ENCODE results near the gene ISL2. TPM values are rescaled to one million over a fixed set of nuclear protein-coding genes. Genes with fewer than 3 reads are reported as not detected.

Gene ISL2
- polyA plus RNA-seq, 1 donor (not counting 4 experiments of a cell fraction or from before 2014, with no cell fraction given), result not detected

DNA sequence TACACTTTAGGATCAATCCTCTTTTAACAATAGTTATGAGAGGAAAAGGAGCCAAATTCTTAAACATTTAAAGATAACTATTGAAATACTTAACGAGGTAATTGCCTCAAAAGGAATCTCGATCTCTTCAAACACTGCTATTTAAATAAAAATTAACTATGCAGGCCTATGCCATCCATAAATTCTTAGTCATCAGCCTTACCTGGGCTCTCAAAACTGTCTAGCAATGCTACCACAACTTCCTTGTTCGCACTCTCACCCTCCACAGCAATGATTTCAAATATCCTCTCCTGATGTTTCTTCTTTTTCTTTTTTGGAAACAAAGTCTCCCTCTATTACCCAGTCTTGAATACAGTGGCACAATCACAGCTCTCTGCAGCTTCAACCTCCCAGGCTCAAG, 37.6 kb upstream of the ISL2 start:
- H3K27me3 ChIP-seq (ENCODE audit: control insufficient read depth, extremely low read depth, insufficient read depth, low read length), result no peaks in the 10 kb centered on the region
- H3K27ac ChIP-seq (ENCODE audit: control insufficient read depth, insufficient read depth, low read length), result no peak overlapping the region
- no peak overlapping the region for H2AFZ ChIP-seq (ENCODE audit: control insufficient read depth, low read length)
- no peaks in the 10 kb centered on the region for H3K9me3 ChIP-seq (ENCODE audit: control insufficient read depth, low read depth, low read length)
- peaks cover 84% of the 10 kb centered on the region for H3K79me2 ChIP-seq (ENCODE audit: control insufficient read depth, insufficient read depth, low read length)
- no peaks in the 10 kb centered on the region for H3K36me3 ChIP-seq (ENCODE audit: control insufficient read depth in 2 of 2, extremely low read depth in 1 of 2, insufficient read depth in 2 of 2, low read length in 2 of 2)
- DNase-seq (ENCODE audit: low read depth, low spot score) (no peak), FAIRE-seq (no peak)
- no peaks in the 10 kb centered on the region for H4K20me1 ChIP-seq (ENCODE audit: control insufficient read depth, extremely low read depth, insufficient read depth, low read length)
- H3K9me1 ChIP-seq (ENCODE audit: control insufficient read depth, extremely low read depth, insufficient read depth, low read length), result no peaks in the 10 kb centered on the region
- no peak overlapping the region for H3K4me3 ChIP-seq (ENCODE audit: control insufficient read depth in 2 of 3, extremely low read depth in 1 of 3, insufficient read depth in 2 of 3, low read depth in 1 of 3, low read length in 3 of 3)
- H3K4me2 ChIP-seq (ENCODE audit: control insufficient read depth, extremely low read depth, insufficient read depth, low read depth, low read length), result no peak overlapping the region
- H3K4me1 ChIP-seq (ENCODE audit: control insufficient read depth, extremely low read depth, insufficient read depth, low read length), result no peaks in the 10 kb centered on the region
- dilution Hi-C loops (cut with MboI; ENCODE audit: extremely low pct_ligation_motif_present, low sequenced_read_pairs), result no loop called here
- no peak overlapping the region for H3K9ac ChIP-seq (ENCODE audit: control insufficient read depth, extremely low read depth, insufficient read depth, low read length)
- TF ChIP-seq, protein P1, sequence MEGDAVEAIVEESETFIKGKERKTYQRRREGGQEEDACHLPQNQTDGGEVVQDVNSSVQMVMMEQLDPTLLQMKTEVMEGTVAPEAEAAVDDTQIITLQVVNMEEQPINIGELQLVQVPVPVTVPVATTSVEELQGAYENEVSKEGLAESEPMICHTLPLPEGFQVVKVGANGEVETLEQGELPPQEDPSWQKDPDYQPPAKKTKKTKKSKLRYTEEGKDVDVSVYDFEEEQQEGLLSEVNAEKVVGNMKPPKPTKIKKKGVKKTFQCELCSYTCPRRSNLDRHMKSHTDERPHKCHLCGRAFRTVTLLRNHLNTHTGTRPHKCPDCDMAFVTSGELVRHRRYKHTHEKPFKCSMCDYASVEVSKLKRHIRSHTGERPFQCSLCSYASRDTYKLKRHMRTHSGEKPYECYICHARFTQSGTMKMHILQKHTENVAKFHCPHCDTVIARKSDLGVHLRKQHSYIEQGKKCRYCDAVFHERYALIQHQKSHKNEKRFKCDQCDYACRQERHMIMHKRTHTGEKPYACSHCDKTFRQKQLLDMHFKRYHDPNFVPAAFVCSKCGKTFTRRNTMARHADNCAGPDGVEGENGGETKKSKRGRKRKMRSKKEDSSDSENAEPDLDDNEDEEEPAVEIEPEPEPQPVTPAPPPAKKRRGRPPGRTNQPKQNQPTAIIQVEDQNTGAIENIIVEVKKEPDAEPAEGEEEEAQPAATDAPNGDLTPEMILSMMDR (optimal IDR thresholded peaks at IDR 0.05 in 1 of 3, IDR thresholded peaks at IDR 0.05 in 1 of 3, conservative IDR thresholded peaks at IDR 0.05 in 1 of 3; ENCODE audit: extremely low read depth in 1 of 3, insufficient read depth in 2 of 3, low read length in 3 of 3), result no peak
- TF ChIP-seq EZH2 (IDR thresholded peaks at IDR 0.05; ENCODE audit: low read length), result no peak

- Histone ChIP-seq H3K9me3 (ENCODE audit: control insufficient read depth, low read depth, low read length) (no peaks in the 10 kb centered on the region), H3K27ac (ENCODE audit: control insufficient read depth, insufficient read depth, low read length) (no peak overlapping the region), H3K9me1 (ENCODE audit: control insufficient read depth, extremely low read depth, insufficient read depth, low read length) (no peaks in the 10 kb centered on the region), H3K79me2 (ENCODE audit: control insufficient read depth, insufficient read depth, low read length) (peaks cover 83% of the 10 kb centered on the region), H3K4me2 (ENCODE audit: control insufficient read depth, extremely low read depth, insufficient read depth, low read depth, low read length) (no peak overlapping the region), H3K36me3 (ENCODE audit: control insufficient read depth in 2 of 2, extremely low read depth in 1 of 2, insufficient read depth in 2 of 2, low read length in 2 of 2) (no peaks in the 10 kb centered on the region), H3K9ac (ENCODE audit: control insufficient read depth, extremely low read depth, insufficient read depth, low read length) (no peak overlapping the region), H3K4me3 (ENCODE audit: control insufficient read depth in 2 of 3, extremely low read depth in 1 of 3, insufficient read depth in 2 of 3, low read depth in 1 of 3, low read length in 3 of 3) (no peak overlapping the region), H2AFZ (ENCODE audit: control insufficient read depth, low read length) (no peak overlapping the region), H3K27me3 (ENCODE audit: control insufficient read depth, extremely low read depth, insufficient read depth, low read length) (no peaks in the 10 kb centered on the region), H3K4me1 (ENCODE audit: control insufficient read depth, extremely low read depth, insufficient read depth, low read length) (no peaks in the 10 kb centered on the region), H4K20me1 (ENCODE audit: control insufficient read depth, extremely low read depth, insufficient read depth, low read length) (no peaks in the 10 kb centered on the region)
- DNase-seq (ENCODE audit: low read depth, low spot score) (no peak), FAIRE-seq (no peak)
- TF ChIP-seq, protein P1 (optimal IDR thresholded peaks at IDR 0.05 in 1 of 3, IDR thresholded peaks at IDR 0.05 in 1 of 3, conservative IDR thresholded peaks at IDR 0.05 in 1 of 3; ENCODE audit: extremely low read depth in 1 of 3, insufficient read depth in 2 of 3, low read length in 3 of 3), result no peak
- no peak for TF ChIP-seq EZH2 (IDR thresholded peaks at IDR 0.05; ENCODE audit: low read length)
- dilution Hi-C loops (cut with MboI; ENCODE audit: extremely low pct_ligation_motif_present, low sequenced_read_pairs), result no loop called here
Measured at GRCh38 chr15:76299786-76300185, 36.8 kb upstream of the ISL2 start.

Measured in keratinocyte (primary cell).